C4-2B (cell line): ENCODE data around the gene VAT1L.

Experiments
- H3K27ac ChIP-seq: fragments of 450-650 bp; 2 replicates; pipeline ENCODE4 v1.5.1; 2017
- ZFX ChIP-seq: fragments of 450-650 bp; IDR thresholded peaks from 2 replicates; pipeline ENCODE4 v1.6.1; 2017
- TF ChIP-seq, protein P1 (sequence below): fragments of 450-650 bp; conservative IDR thresholded peaks from 2 replicates; pipeline ENCODE4 v1.5.1; 2017; ENCODE audit warnings: mild to moderate bottlenecking

Gene VAT1L

DNA sequence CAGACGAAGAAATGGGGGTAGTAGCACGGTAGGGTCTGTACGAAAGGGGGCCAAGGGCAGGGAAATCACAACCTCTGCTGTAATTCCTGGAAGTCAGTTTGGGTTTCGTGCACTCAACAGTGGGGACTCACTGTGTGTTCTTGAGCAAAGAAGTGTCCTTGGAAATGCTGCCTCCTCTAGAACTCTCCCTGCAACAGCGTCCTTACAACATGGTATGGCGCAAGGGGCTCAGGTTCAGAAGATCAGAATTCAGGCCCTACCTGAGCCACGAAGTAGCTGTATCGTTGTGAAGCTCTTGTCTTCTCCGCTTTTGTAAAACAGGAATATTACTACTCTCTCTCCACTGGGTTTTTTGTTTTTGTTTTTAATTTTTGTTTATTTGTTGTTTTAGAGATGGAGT is 127.7 kb downstream of the VAT1L start:
- H3K27ac ChIP-seq = no peak overlapping the region
- TF ChIP-seq ZFX = no peak
- TF ChIP-seq, protein P1, sequence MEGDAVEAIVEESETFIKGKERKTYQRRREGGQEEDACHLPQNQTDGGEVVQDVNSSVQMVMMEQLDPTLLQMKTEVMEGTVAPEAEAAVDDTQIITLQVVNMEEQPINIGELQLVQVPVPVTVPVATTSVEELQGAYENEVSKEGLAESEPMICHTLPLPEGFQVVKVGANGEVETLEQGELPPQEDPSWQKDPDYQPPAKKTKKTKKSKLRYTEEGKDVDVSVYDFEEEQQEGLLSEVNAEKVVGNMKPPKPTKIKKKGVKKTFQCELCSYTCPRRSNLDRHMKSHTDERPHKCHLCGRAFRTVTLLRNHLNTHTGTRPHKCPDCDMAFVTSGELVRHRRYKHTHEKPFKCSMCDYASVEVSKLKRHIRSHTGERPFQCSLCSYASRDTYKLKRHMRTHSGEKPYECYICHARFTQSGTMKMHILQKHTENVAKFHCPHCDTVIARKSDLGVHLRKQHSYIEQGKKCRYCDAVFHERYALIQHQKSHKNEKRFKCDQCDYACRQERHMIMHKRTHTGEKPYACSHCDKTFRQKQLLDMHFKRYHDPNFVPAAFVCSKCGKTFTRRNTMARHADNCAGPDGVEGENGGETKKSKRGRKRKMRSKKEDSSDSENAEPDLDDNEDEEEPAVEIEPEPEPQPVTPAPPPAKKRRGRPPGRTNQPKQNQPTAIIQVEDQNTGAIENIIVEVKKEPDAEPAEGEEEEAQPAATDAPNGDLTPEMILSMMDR = no peak

DNA sequence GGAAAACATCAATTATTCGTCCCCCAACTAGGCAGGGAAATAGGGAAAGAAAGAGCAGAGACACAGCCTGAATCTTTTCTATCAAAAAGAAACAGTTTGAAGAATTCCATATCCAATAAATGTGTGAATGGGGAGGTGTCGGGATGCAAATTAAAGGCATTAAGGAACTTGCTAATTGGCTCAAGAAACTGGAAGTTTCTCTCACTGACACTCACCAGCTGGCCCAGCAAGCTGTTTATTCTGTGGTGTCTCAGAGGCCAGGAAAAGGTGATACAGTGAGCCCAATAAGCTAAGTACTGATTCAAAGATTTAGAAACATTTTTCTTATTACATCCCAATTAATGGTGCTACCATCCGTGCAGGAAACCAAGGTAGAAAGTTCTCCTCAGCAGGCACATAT is 129.6 kb downstream of the VAT1L start:
- TF ChIP-seq ZFX = no peak
- TF ChIP-seq, protein P1 = no peak
- no peak overlapping the region for H3K27ac ChIP-seq

DNA sequence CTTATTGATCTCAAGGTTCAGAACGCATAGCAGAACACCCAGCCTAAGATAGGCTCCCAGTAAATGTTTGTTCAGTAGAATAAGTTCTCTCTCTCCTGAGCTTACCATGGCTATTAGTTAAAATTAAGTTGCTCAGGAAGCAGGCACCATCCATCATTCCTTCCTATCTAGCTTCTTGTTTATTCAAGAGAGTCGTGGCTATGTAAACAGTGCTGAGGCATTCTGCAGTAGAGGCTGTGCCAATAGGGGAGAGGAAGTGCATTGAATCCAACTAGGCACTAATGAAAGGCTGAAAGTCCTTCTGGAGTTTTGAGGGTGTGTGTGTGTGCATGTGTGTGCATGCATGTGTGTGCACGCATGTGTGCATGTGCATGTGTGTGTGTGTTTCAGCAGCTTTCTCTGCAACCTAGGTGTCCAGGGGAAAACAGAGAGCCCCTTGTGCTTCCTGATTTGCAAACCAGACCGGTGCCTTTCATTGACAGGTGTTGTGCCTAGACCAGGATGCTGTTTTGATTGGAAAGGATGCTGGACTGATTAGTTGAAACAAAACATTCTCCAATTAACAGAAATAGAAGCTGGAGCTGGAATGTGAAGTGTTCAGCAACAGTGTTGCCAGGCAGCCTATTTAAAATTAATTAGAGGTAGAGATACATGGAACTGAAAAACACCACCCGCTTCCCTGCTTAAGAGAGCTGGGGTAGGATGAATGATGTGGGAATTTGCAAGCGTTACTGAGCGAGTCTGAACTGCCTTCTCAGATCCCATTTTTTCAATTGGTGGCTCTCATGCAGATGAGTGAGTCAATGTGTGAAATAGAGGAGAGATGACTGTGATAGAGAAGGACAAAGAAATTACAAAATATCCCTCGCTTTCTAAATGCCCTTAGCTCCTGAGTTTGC is 130.7 kb downstream of the VAT1L start:
- H3K27ac ChIP-seq = no peak overlapping the region
- TF ChIP-seq, protein P1 = no peak
- no peak for TF ChIP-seq ZFX

GRCh38 chr16:77919761-77920415 is 131.5 kb downstream of the VAT1L start:
- no peak overlapping the region for H3K27ac ChIP-seq
- TF ChIP-seq ZFX = no peak
- TF ChIP-seq, protein P1 = no peak

GRCh38 chr16:77920984-77921383 is 132.6 kb downstream of the VAT1L start:
- no peak overlapping the region for H3K27ac ChIP-seq
- TF ChIP-seq ZFX = no peak
- TF ChIP-seq, protein P1 = no peak

GRCh38 chr16:77922228-77922754 is 133.9 kb downstream of the VAT1L start:
- H3K27ac ChIP-seq = no peak overlapping the region
- no peak for TF ChIP-seq ZFX
- TF ChIP-seq, protein P1 = no peak

DNA sequence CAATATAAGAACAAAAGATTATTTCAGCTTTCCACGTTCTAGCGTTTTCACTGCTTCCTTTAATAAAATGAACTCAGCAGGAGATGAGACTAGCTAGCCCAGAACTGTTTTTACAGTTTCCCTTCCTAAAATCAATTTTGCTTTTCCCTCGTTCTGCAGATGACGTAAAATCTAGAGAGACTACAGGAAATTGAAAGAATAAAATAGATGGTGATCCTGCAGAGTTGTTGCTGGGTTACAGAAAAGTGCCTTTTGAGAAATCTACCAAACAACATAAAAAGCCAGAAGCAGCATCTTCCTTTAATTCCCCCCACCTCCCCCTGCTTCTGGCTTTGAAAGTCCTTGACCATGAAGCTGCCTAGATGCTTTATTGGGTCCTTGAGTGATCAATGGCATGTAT is 137.2 kb downstream of the VAT1L start:
- no peak for TF ChIP-seq ZFX
- TF ChIP-seq, protein P1 = no peak
- no peak overlapping the region for H3K27ac ChIP-seq
